ENCODE results near the gene DCP2. TPM values are rescaled to one million over a fixed set of nuclear protein-coding genes. Genes with fewer than 3 reads are reported as not detected.

The DCP2 gene
- polyA plus RNA-seq, 1 experiment, result 18.4 TPM

GRCh38 chr5:112965733-112966306 lies 10.8 kb upstream of the DCP2 start:
- no peak for TF ChIP-seq CTCF (IDR thresholded peaks at IDR 0.05; ENCODE audit: low read depth, low read length)
- ChIA-PET CTCF (interaction anchor here (1.1 to 3.4 kb wide), 3 partner anchors 10 to 43 kb away, joined by 3 to 9 read pairs (median 9); no protein-coding TSS in a partner anchor), POLR2A (no interaction called here)
- H3K4me3 ChIP-seq (ENCODE audit: low read depth, low read length), result no peak overlapping the region
- DNase-seq (ENCODE audit: low read depth, low spot score), result no peak
- H3K27ac ChIP-seq (ENCODE audit: low read depth, low read length), result no peak overlapping the region
- H3K27me3 ChIP-seq (ENCODE audit: control insufficient read depth, insufficient read depth, low read length), result no peaks in the 10 kb centered on the region
- H3K9me3 ChIP-seq (ENCODE audit: control insufficient read depth, insufficient read depth, low read length), result no peaks in the 10 kb centered on the region

GRCh38 chr5:112967520-112968083 lies 9.0 kb upstream of the DCP2 start:
- CTCF ChIA-PET, result interaction anchor here (0.9 to 1.2 kb wide), 3 partner anchors 8 to 639 kb away, joined by 3 to 4 read pairs (median 3); partner anchors contain the start of gene DCP2
- Histone ChIP-seq H3K27ac (ENCODE audit: low read depth, low read length) (no peak overlapping the region), H3K27me3 (ENCODE audit: control insufficient read depth, insufficient read depth, low read length) (no peaks in the 10 kb centered on the region), H3K9me3 (ENCODE audit: control insufficient read depth, insufficient read depth, low read length) (no peaks in the 10 kb centered on the region), H3K4me3 (ENCODE audit: low read depth, low read length) (no peak overlapping the region)
- no peak for TF ChIP-seq CTCF (IDR thresholded peaks at IDR 0.05; ENCODE audit: low read depth, low read length)
- POLR2A ChIA-PET, result interaction anchor here (0.7 kb wide), 1 partner anchor 17 kb away, joined by 4 read pairs; no protein-coding TSS in a partner anchor
- no peak for DNase-seq (ENCODE audit: low read depth, low spot score)

GRCh38 chr5:112968411-112969106 lies 8.0 kb upstream of the DCP2 start:
- POLR2A ChIA-PET, result interaction anchor here (0.7 kb wide), 2 partner anchors 163 to 326 kb away, joined by 3 to 5 read pairs; no protein-coding TSS in a partner anchor
- CTCF ChIA-PET, result interaction anchor here (0.9 to 1.0 kb wide), 2 partner anchors 8 to 638 kb away, joined by 3 read pairs; no protein-coding TSS in a partner anchor
- no peak for TF ChIP-seq CTCF (IDR thresholded peaks at IDR 0.05; ENCODE audit: low read depth, low read length)
- no peaks in the 10 kb centered on the region for H3K27me3 ChIP-seq (ENCODE audit: control insufficient read depth, insufficient read depth, low read length)
- no peaks in the 10 kb centered on the region for H3K9me3 ChIP-seq (ENCODE audit: control insufficient read depth, insufficient read depth, low read length)
- no peak overlapping the region for H3K27ac ChIP-seq (ENCODE audit: low read depth, low read length)
- peak; percentile 48 for DNase-seq (ENCODE audit: low read depth, low spot score)
- H3K4me3 ChIP-seq (ENCODE audit: low read depth, low read length), result no peak overlapping the region

GRCh38 chr5:112971276-112971675 lies 5.3 kb upstream of the DCP2 start:
- ChIA-PET CTCF (interaction anchor here (1.2 kb wide), 1 partner anchor 25 kb away, joined by 3 read pairs; no protein-coding TSS in a partner anchor), POLR2A (no interaction called here)
- Histone ChIP-seq H3K4me3 (ENCODE audit: low read depth, low read length) (no peak overlapping the region), H3K9me3 (ENCODE audit: control insufficient read depth, insufficient read depth, low read length) (no peaks in the 10 kb centered on the region), H3K27ac (ENCODE audit: low read depth, low read length) (no peak overlapping the region), H3K27me3 (ENCODE audit: control insufficient read depth, insufficient read depth, low read length) (no peaks in the 10 kb centered on the region)
- no peak for TF ChIP-seq CTCF (IDR thresholded peaks at IDR 0.05; ENCODE audit: low read depth, low read length)
- no peak for DNase-seq (ENCODE audit: low read depth, low spot score)

All from AG04450 (cell line).